GM13977 (cell line): ENCODE data around the gene OXTR.

Experiments
- DNase-seq: peaks from one replicate; pipeline ENCODE4 v3.0.0; 2012; ENCODE audit warnings: low spot score
- CTCF ChIP-seq: IDR thresholded peaks from 2 replicates; pipeline ENCODE4 v1.5.1; 2012; ENCODE audit warnings: mild to moderate bottlenecking, control low read depth; ENCODE audit not compliant: insufficient read depth; ENCODE audit errors: extremely low read depth, missing control alignments
- in situ Hi-C: fragments of 300-500 bp; cut with MboI; formaldehyde crosslinking; loops from one replicate; pipeline ENCODE4 v1.12.0; 2022; ENCODE audit warnings: low sequenced_read_pairs, low pct_unique_long_range_greater_than_20kb, mixed read lengths, inconsistent platforms; ENCODE audit not compliant: unreplicated experiment

The OXTR gene

GRCh38 chr3:8746780-8747345, 22.6 kb downstream of the OXTR start:
- TF ChIP-seq CTCF: no peak
- no peak for DNase-seq
- in situ Hi-C loops: no loop called here

GRCh38 chr3:8745619-8746370, 23.6 kb downstream of the OXTR start:
- TF ChIP-seq CTCF: no peak
- in situ Hi-C loops: no loop called here
- DNase-seq: no peak

GRCh38 chr3:8743911-8744310, 25.5 kb downstream of the OXTR start:
- in situ Hi-C loops: no loop called here
- no peak for DNase-seq
- TF ChIP-seq CTCF: no peak

- TF ChIP-seq CTCF: no peak
- no peak for DNase-seq
- in situ Hi-C loops: no loop called here
Measured at GRCh38 chr3:8743021-8743601, 26.3 kb downstream of the OXTR start.

GRCh38 chr3:8741581-8742261, 27.7 kb downstream of the OXTR start:
- in situ Hi-C loops: no loop called here
- no peak for TF ChIP-seq CTCF
- DNase-seq: no peak

GRCh38 chr3:8739757-8740504, 29.5 kb downstream of the OXTR start:
- in situ Hi-C loops: no loop called here
- TF ChIP-seq CTCF: no peak
- DNase-seq: no peak
